HG03095 (cell line): Measurements from ENCODE around the gene KLHL2.
"Not testable (repeated sequence)": the region's sequence is repeated elsewhere in the genome, so short reads cannot be mapped to it uniquely, and the experiment has no call there.

Experiments
- ATAC-seq: cut with Tn5 transposase; IDR thresholded peaks from one replicate; pipeline ENCODE4 v1.9.1; 2021; ENCODE audit warnings: moderate library complexity; ENCODE audit not compliant: unreplicated experiment

Gene KLHL2

GRCh38 chr4:165229490-165230200 lies 22.3 kb downstream of the KLHL2 start:
- not testable (repeated sequence) for ATAC-seq

DNA sequence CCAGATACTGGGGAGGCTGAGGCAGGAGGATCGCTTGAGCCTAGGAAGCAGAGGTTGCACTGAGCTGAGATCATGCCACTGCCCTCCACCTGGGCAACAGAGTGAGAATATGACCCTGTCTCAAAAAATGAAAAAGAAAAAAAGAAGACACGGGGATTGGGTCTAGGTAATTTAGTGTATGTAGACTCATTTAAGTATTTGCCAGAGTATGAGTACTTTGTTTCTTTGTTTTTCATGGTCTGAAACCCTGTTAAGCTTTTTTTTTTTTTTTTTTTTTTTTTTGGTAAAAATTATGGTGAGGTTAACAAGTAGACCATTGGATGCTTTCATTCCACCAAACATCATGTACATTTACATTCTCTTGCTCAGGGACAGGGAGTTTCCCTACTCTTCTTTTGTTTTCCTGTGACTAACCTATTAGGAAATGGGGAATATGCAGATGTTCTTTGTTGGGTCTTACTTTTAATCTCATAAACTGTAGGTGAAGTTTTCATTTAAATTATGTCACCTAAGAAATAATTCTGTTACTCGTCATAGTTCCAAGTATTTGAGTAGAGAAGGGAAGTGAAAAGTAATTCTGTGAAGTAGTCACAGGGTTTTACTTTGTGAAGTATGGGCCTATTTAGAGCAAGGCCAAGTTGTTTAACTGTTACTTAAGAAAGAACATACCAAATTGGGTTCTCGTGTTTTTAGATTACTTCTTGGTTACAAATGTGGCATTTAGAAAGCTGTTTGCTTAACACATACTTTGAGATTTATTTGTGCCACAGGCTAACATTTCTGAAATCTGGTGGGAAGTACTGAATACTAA lies 25.5 kb downstream of the KLHL2 start:
- peak; percentile 72 for ATAC-seq

GRCh38 chr4:165234766-165235165 lies 27.4 kb downstream of the KLHL2 start:
- no peak for ATAC-seq

DNA sequence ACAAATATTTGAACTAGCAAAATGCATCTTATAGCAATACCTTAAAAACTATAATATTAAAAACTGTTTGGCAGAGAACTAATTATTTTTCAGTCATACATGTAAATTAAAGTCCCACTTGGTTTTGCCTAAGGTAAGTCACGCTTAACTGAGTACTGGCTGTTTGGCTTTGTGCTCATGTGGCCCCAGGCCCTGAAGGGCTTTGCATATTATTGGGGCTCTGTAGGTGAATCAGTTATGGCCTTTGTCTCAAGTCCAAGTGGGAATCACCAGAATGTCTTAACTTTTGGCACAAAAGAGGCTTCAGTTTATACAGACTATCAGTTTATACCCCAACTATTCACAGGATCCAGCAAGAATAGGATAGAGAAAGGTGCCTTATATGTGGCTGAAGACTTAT lies 29.5 kb downstream of the KLHL2 start:
- ATAC-seq, result not testable (repeated sequence)

- peak; percentile 56 for ATAC-seq
Measured at GRCh38 chr4:165238041-165238640, 30.8 kb downstream of the KLHL2 start.

DNA sequence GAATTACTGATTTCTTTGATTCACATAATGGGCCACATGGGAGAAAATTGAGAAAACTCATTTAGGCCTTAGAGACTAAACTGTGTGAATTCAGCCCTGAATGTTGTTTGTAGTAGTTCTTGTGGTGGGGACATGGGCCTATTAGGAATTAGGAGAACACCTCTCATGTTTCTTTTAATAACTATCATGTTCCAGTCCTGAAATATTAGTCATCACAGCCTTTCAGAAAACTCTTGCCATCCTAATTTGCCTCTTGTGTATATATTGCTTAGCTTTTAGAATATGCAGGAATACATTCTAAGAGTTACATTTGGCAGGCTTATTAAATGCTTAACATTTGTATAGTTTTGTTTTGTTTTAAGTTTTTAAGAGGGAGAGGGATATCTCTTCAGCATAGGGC lies 33.4 kb downstream of the KLHL2 start:
- not testable (repeated sequence) for ATAC-seq

DNA sequence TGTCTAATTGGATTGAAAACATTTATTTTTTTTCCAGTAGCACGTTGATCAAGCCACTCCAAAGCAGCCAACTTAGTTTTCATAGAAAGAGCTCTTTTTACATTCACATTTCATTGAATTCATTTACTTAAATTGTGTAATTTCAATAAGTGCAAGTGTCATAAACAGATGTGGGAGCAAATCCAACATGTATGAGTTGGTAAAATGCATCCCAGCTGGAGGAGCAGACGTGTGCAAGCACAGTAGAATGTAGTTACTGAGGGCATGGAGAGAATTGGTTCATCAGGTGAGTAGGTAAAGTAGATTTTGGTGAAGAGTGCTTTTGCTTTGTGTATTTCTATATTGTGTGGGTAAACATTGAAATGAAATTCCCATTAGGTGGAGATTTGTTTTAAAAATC lies 36.8 kb downstream of the KLHL2 start:
- not testable (repeated sequence) for ATAC-seq

DNA sequence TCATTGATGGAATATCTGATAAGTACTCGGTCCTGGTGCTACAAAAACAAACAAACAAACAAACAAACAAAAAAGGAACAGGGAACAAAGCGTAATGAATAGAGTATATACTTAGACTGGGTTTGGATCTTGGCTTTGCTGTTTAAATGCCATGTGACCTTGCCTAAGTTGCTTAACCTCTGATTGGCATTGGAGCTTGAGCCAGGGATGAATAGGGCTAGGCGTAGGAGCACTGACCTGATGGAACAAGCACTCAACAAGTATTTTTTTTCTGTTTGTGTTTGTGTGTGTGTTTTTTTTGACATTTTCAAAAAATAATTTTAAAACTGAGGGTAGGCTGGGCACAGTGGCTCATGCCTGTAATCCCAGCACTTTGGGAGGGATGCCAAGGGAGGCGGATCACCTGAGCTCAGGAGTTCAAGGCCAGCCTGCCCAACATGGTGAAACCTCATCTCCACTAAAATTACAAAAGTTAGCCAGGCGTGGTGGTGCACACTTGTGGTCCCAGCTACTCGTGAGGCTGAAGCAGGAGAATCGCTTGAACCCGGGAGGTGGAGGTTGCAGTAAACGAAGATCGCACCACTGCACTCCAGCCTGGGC lies 37.3 kb downstream of the KLHL2 start:
- ATAC-seq, result not testable (repeated sequence)

DNA sequence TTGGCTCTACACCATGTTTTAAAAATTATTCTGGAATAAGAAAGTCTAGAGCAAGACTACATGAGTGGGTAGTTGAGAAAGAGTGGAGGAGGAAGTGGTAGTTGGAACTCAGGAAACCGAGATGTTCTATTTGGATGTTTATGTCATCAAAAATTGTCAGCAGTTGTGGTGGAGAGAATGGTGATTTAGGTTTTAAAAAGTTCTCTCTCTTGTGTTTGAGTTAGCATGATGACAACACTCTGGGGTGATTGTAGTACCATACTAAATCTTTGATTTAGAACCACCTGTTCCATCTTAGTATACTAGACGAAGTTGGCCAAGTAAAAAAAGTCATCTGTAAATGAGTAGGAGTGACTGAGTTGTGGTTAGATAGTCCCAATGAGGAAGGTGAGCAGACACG lies 40.7 kb downstream of the KLHL2 start:
- ATAC-seq, result no peak

DNA sequence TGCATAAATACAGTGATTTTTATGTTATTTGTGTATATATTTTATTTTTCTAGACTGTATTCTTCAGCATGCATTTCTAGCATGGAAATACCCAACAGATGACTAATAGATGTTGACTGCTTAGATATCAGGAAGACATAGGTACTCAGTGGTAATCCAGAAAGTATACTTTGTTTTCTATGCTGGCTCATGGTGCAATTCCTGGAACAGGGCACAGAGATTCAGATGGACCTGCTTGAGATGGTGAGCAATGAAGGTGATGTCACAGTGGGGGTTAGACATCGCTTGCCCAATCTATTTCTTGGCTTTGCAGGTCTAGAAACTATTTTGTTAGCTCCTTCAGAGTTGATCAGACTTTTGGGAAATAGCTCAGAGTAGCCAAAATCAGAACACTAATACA lies 41.5 kb downstream of the KLHL2 start:
- not testable (repeated sequence) for ATAC-seq

GRCh38 chr4:165254771-165255170 lies 47.4 kb downstream of the KLHL2 start:
- not testable (repeated sequence) for ATAC-seq

- ATAC-seq, result peak; percentile 92
Measured at GRCh38 chr4:165255439-165255838, 48.1 kb downstream of the KLHL2 start.

GRCh38 chr4:165256074-165256659 lies 48.8 kb downstream of the KLHL2 start:
- not testable (repeated sequence) for ATAC-seq

GRCh38 chr4:165259776-165260175 lies 52.4 kb downstream of the KLHL2 start:
- not testable (repeated sequence) for ATAC-seq

- ATAC-seq, result not testable (repeated sequence)
Measured at GRCh38 chr4:165262306-165262705, 54.9 kb downstream of the KLHL2 start.

- ATAC-seq, result not testable (repeated sequence)
Measured at GRCh38 chr4:165263466-165263865, 56.1 kb downstream of the KLHL2 start.

GRCh38 chr4:165269931-165270330 lies 62.6 kb downstream of the KLHL2 start:
- ATAC-seq, result not testable (repeated sequence)

GRCh38 chr4:165273443-165273842 lies 66.1 kb downstream of the KLHL2 start:
- ATAC-seq, result not testable (repeated sequence)

GRCh38 chr4:165275357-165275756 lies 68.0 kb downstream of the KLHL2 start:
- ATAC-seq, result peak; percentile 72

- ATAC-seq, result not testable (repeated sequence)
Measured at GRCh38 chr4:165279531-165279930, 72.2 kb downstream of the KLHL2 start.

- ATAC-seq, result not testable (repeated sequence)
Measured at GRCh38 chr4:165284697-165285096, 77.3 kb downstream of the KLHL2 start.
